ENCODE results near the gene LRP1. TPM values are rescaled to one million over a fixed set of nuclear protein-coding genes. Genes with fewer than 3 reads are reported as not detected.
A peak's percentile ranks its signal among the peaks of the same experiment; 100 is the strongest.

The LRP1 gene
- total and polyA plus RNA-seq, 2 experiments from 2014 or later = 47.8 to 76.8 TPM

DNA sequence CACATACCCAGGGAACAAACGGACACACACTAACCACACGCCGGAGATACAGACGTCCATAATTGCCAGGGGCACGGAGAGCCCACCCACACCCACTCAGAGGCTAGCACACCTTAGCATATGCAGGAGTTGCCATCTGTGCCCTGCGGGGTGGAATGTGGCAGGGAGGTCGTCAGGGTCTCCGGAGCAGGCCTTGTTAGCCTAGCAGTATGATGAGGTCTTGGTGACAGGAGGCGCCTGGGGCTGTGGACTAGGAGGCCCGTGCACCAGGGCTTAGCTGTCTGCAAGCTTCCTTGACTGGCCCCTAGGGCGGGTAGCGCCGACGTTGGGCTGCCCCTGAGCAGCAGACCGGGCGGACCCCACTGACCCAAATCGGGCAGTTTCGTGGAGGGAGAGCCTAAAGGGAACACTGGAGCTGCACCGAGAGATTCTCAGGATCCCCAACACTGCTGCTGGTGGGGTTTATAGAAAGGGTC lies 112.7 kb downstream of the LRP1 start:
- H3K27me3 ChIP-seq = peaks cover 70% of the 10 kb centered on the region
- H3K4me1 ChIP-seq (ENCODE audit: insufficient read depth) = peaks cover 59% of the 10 kb centered on the region

DNA sequence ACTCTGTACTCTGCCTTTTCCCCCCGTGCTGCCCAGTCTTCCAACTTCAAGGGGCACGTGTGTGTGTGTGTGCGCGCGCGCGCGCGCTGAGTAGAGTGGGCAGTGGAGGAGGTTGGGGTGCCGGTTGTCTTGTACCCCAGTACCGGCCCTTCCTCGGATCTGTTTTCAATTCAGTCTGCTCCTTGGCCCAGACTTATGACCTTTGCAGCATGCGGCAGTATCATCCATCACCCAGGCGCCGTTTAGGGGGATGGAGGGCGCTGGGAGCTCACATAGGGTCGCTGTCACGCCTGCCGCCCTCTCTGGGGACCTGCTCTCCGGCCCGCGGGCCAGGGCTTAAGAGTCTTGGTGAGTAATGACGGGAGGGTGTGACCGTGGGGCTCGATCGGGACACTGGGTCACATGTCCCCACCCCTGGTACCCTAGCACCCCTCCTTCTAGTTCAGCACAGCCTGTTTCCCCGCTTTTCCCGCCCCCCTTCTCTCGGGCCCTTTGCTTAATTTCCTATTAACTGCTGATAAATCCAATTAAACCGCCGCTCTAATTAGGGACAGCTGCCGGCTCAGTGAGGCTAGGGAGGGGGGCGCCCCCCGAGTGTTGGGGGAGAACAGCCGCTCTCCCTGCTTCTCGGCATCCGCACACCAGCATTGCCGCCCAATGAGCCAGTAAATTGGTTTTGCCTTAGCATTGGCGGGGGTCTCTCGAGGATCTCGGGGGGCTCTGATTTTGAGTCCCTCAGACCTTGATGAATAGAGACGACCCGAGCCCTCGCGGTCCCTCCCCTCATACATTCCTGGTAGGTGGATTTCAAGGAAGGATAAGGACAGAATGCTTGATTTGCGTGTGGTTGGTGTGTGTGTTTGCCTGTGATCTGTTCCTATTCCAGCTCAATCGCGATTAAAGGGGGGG lies 113.4 kb downstream of the LRP1 start:
- H3K36me3 ChIP-seq (replicated peaks; ENCODE audit: insufficient read depth, low read depth) = no peaks in the 10 kb centered on the region
- peaks cover 63% of the 10 kb centered on the region for H3K27me3 ChIP-seq
- H2AFZ ChIP-seq = no peak overlapping the region
- peaks cover 5% of the 10 kb centered on the region for H4K20me1 ChIP-seq (ENCODE audit: insufficient read depth, poor library complexity, severe bottlenecking)
- H3K4me3 ChIP-seq = no peak overlapping the region
- no peaks in the 10 kb centered on the region for H3K9me2 ChIP-seq (replicated peaks; ENCODE audit: insufficient read depth)
- no peak overlapping the region for H3K27ac ChIP-seq
- no peaks in the 10 kb centered on the region for H3K9me3 ChIP-seq (ENCODE audit: low read depth)
- DNase-seq (ENCODE audit: low spot score) = no peak
- WGBS (ENCODE audit: low lambda C conversion rate, missing lambda C conversion rate) = 17% methylated on average over 48 of the region's 48 CpGs
- H3K79me2 ChIP-seq = no peaks in the 10 kb centered on the region
- peak overlapping the region; percentile 100 for H3K4me2 ChIP-seq
- TF ChIP-seq EZH2 (IDR thresholded peaks at IDR 0.05; ENCODE audit: borderline replicate concordance) = no peak
- TF ChIP-seq, protein P1, sequence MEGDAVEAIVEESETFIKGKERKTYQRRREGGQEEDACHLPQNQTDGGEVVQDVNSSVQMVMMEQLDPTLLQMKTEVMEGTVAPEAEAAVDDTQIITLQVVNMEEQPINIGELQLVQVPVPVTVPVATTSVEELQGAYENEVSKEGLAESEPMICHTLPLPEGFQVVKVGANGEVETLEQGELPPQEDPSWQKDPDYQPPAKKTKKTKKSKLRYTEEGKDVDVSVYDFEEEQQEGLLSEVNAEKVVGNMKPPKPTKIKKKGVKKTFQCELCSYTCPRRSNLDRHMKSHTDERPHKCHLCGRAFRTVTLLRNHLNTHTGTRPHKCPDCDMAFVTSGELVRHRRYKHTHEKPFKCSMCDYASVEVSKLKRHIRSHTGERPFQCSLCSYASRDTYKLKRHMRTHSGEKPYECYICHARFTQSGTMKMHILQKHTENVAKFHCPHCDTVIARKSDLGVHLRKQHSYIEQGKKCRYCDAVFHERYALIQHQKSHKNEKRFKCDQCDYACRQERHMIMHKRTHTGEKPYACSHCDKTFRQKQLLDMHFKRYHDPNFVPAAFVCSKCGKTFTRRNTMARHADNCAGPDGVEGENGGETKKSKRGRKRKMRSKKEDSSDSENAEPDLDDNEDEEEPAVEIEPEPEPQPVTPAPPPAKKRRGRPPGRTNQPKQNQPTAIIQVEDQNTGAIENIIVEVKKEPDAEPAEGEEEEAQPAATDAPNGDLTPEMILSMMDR (IDR thresholded peaks at IDR 0.05; ENCODE audit: poor library complexity) = no peak
- TF ChIP-seq EZH2phosphoT487 (IDR thresholded peaks at IDR 0.05; ENCODE audit: low read depth, severe bottlenecking, unreplicated experiment) = no peak
- H3K4me1 ChIP-seq (ENCODE audit: insufficient read depth) = peaks cover 59% of the 10 kb centered on the region

More for the DNA sequence above, 112.7 kb downstream of the LRP1 start:
- no peak overlapping the region for H3K27ac ChIP-seq
- H3K4me2 ChIP-seq = peak overlapping the region; percentile 100
- TF ChIP-seq EZH2 (IDR thresholded peaks at IDR 0.05; ENCODE audit: borderline replicate concordance) = peak; percentile 31
- no peak for TF ChIP-seq EZH2phosphoT487 (IDR thresholded peaks at IDR 0.05; ENCODE audit: low read depth, severe bottlenecking, unreplicated experiment)
- no peaks in the 10 kb centered on the region for H3K9me2 ChIP-seq (replicated peaks; ENCODE audit: insufficient read depth)
- no peaks in the 10 kb centered on the region for H3K36me3 ChIP-seq (replicated peaks; ENCODE audit: insufficient read depth, low read depth)
- DNase-seq (ENCODE audit: low spot score) = no peak
- H3K4me3 ChIP-seq = peak overlapping the region; percentile 52
- H2AFZ ChIP-seq = no peak overlapping the region
- no peaks in the 10 kb centered on the region for H3K79me2 ChIP-seq
- peaks cover 5% of the 10 kb centered on the region for H4K20me1 ChIP-seq (ENCODE audit: insufficient read depth, poor library complexity, severe bottlenecking)
- 15% methylated on average over 19 of the region's 19 CpGs for whole genome bisulfite sequencing (ENCODE audit: low lambda C conversion rate, missing lambda C conversion rate)
- H3K9me3 ChIP-seq (ENCODE audit: low read depth) = no peaks in the 10 kb centered on the region

DNA sequence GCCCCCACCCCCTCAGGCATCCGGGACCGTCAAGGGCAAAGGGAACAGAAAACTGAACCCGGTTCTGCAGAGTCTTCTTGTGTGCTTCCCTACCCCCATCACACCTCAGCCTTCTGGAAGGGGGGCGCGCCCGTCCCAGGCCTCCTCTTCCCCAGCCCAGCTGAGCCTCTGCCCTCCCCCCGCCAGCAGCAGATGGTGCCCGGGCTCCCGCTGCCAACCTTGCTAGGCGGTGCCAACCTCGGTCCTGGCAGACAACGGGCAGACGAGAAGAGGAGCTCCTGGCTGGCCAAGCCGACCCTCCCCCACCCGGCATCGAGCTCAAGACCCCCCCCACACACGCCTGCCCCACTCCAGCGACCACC lies 114.0 kb downstream of the LRP1 start:
- no peaks in the 10 kb centered on the region for H3K79me2 ChIP-seq
- WGBS (ENCODE audit: low lambda C conversion rate, missing lambda C conversion rate) = 7% methylated on average over 14 of the region's 18 CpGs
- H3K27ac ChIP-seq = no peak overlapping the region
- H3K4me1 ChIP-seq (ENCODE audit: insufficient read depth) = peaks cover 59% of the 10 kb centered on the region
- H3K4me3 ChIP-seq = peak overlapping the region; percentile 71
- peak overlapping the region; percentile 100 for H3K4me2 ChIP-seq
- H3K9me2 ChIP-seq (replicated peaks; ENCODE audit: insufficient read depth) = no peaks in the 10 kb centered on the region
- no peak overlapping the region for H2AFZ ChIP-seq
- H3K9me3 ChIP-seq (ENCODE audit: low read depth) = no peaks in the 10 kb centered on the region
- DNase-seq (ENCODE audit: low spot score) = no peak
- H4K20me1 ChIP-seq (ENCODE audit: insufficient read depth, poor library complexity, severe bottlenecking) = peaks cover 5% of the 10 kb centered on the region
- no peaks in the 10 kb centered on the region for H3K36me3 ChIP-seq (replicated peaks; ENCODE audit: insufficient read depth, low read depth)
- no peak for TF ChIP-seq EZH2phosphoT487 (IDR thresholded peaks at IDR 0.05; ENCODE audit: low read depth, severe bottlenecking, unreplicated experiment)
- TF ChIP-seq, protein P1 (IDR thresholded peaks at IDR 0.05; ENCODE audit: poor library complexity) = no peak
- TF ChIP-seq EZH2 (IDR thresholded peaks at IDR 0.05; ENCODE audit: borderline replicate concordance) = no peak
- peaks cover 56% of the 10 kb centered on the region for H3K27me3 ChIP-seq
